Vagina (tissue), 2 donors: ENCODE results near the gene CNOT1.

Source experiments
- POLR2A ChIP-seq, 2 donors: fragments of 450-650 bp; IDR thresholded peaks; one replicate each; pipeline ENCODE4 v1.6.1; 2017; ENCODE audit warnings: antibody characterized with exemption in 2 of 2, mild to moderate bottlenecking in 2 of 2, moderate library complexity in 2 of 2
- TF ChIP-seq, protein P1 (sequence below), 3 experiments: fragments of 450-650 bp in 2 of 3; fragments of 200-600 bp in 1 of 3; sonication (generic) in 1 of 3; IDR thresholded peaks; one replicate each; pipeline ENCODE4 v1.5.1; 2017 to 2019; ENCODE audit warnings: antibody characterized with exemption in 3 of 3, mild to moderate bottlenecking in 2 of 3, moderate library complexity in 2 of 3

DNA sequence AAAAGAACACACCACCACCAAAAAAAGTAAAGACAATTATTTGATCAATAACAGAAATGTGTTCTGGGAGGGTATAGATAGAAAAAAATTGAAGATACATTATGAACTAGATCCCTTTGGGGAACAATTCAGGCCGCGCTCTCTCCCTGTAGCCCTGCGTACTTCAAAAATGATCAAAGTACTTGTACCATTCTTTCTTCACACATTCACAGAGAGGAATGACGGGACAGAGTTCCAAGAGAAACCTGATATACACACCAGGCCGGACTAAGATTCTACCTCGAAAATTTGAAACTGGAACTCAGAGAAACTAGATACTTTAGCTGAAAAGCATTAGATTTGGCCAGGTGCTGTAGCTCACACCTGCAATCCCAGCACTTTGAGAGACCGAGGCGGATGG is 50.0 kb downstream of the CNOT1 start:
- TF ChIP-seq, protein P1, sequence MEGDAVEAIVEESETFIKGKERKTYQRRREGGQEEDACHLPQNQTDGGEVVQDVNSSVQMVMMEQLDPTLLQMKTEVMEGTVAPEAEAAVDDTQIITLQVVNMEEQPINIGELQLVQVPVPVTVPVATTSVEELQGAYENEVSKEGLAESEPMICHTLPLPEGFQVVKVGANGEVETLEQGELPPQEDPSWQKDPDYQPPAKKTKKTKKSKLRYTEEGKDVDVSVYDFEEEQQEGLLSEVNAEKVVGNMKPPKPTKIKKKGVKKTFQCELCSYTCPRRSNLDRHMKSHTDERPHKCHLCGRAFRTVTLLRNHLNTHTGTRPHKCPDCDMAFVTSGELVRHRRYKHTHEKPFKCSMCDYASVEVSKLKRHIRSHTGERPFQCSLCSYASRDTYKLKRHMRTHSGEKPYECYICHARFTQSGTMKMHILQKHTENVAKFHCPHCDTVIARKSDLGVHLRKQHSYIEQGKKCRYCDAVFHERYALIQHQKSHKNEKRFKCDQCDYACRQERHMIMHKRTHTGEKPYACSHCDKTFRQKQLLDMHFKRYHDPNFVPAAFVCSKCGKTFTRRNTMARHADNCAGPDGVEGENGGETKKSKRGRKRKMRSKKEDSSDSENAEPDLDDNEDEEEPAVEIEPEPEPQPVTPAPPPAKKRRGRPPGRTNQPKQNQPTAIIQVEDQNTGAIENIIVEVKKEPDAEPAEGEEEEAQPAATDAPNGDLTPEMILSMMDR (IDR thresholded peaks at IDR 0.05), result no peak
- no peak for TF ChIP-seq POLR2A (IDR thresholded peaks at IDR 0.05)
